ENCODE measurements around the gene BOK.
A peak's percentile ranks its signal among the peaks of the same experiment; 100 is the strongest.

The BOK gene

GRCh38 chr2:241542278-241542605, 16.3 kb upstream of the BOK start:
- DNase-seq (ENCODE audit: low spot score) (no peak), ATAC-seq (ENCODE audit: low read depth) (no peak)
- TF ChIP-seq CTCF (IDR thresholded peaks at IDR 0.05; ENCODE audit: poor library complexity, severe bottlenecking): no peak
- Histone ChIP-seq H3K4me1 (ENCODE audit: insufficient read depth, poor library complexity, severe bottlenecking) (peaks cover 15% of the 10 kb centered on the region), H3K27me3 (ENCODE audit: insufficient read depth, poor library complexity, severe bottlenecking) (peaks cover 12% of the 10 kb centered on the region), H3K27ac (ENCODE audit: poor library complexity, severe bottlenecking) (no peak overlapping the region), H3K4me3 (ENCODE audit: severe bottlenecking) (no peak overlapping the region), H3K9me3 (ENCODE audit: severe bottlenecking) (no peaks in the 10 kb centered on the region), H3K36me3 (ENCODE audit: low read depth) (no peaks in the 10 kb centered on the region)

GRCh38 chr2:241545106-241545505, 13.4 kb upstream of the BOK start:
- DNase-seq (ENCODE audit: low spot score) (no peak), ATAC-seq (ENCODE audit: low read depth) (no peak)
- no peak overlapping the region for H3K27ac ChIP-seq (ENCODE audit: poor library complexity, severe bottlenecking)
- no peaks in the 10 kb centered on the region for H3K36me3 ChIP-seq (ENCODE audit: low read depth)
- peaks cover 27% of the 10 kb centered on the region for H3K4me1 ChIP-seq (ENCODE audit: insufficient read depth, poor library complexity, severe bottlenecking)
- TF ChIP-seq CTCF (IDR thresholded peaks at IDR 0.05; ENCODE audit: poor library complexity, severe bottlenecking): no peak
- no peaks in the 10 kb centered on the region for H3K9me3 ChIP-seq (ENCODE audit: severe bottlenecking)
- H3K4me3 ChIP-seq (ENCODE audit: severe bottlenecking): no peak overlapping the region
- peaks cover 12% of the 10 kb centered on the region for H3K27me3 ChIP-seq (ENCODE audit: insufficient read depth, poor library complexity, severe bottlenecking)

- no peaks in the 10 kb centered on the region for H3K9me3 ChIP-seq (ENCODE audit: severe bottlenecking)
- no peak overlapping the region for H3K27ac ChIP-seq (ENCODE audit: poor library complexity, severe bottlenecking)
- DNase-seq (ENCODE audit: low spot score): no peak
- no peak overlapping the region for H3K4me3 ChIP-seq (ENCODE audit: severe bottlenecking)
- no peak for ATAC-seq (ENCODE audit: low read depth)
- peaks cover 22% of the 10 kb centered on the region for H3K4me1 ChIP-seq (ENCODE audit: insufficient read depth, poor library complexity, severe bottlenecking)
- H3K36me3 ChIP-seq (ENCODE audit: low read depth): no peaks in the 10 kb centered on the region
- TF ChIP-seq CTCF (IDR thresholded peaks at IDR 0.05; ENCODE audit: poor library complexity, severe bottlenecking): no peak
- H3K27me3 ChIP-seq (ENCODE audit: insufficient read depth, poor library complexity, severe bottlenecking): peaks cover 12% of the 10 kb centered on the region
Measured at GRCh38 chr2:241545523-241546473, 12.7 kb upstream of the BOK start.

- Histone ChIP-seq H3K9me3 (ENCODE audit: severe bottlenecking) (no peaks in the 10 kb centered on the region), H3K27ac (ENCODE audit: poor library complexity, severe bottlenecking) (peak overlapping the region; percentile 44), H3K27me3 (ENCODE audit: insufficient read depth, poor library complexity, severe bottlenecking) (peaks cover 5% of the 10 kb centered on the region), H3K4me3 (ENCODE audit: severe bottlenecking) (no peak overlapping the region), H3K4me1 (ENCODE audit: insufficient read depth, poor library complexity, severe bottlenecking) (peaks cover 22% of the 10 kb centered on the region), H3K36me3 (ENCODE audit: low read depth) (no peaks in the 10 kb centered on the region)
- DNase-seq (ENCODE audit: low spot score): no peak
- ATAC-seq (ENCODE audit: low read depth): peak; percentile 47; the same call in 2 of the 3 replicates
- TF ChIP-seq CTCF (IDR thresholded peaks at IDR 0.05; ENCODE audit: poor library complexity, severe bottlenecking): no peak
Measured at GRCh38 chr2:241546771-241547498, 11.6 kb upstream of the BOK start.

All from RWPE2 (cell line).